ENCODE measurements around the gene MYBPHL.
A peak's percentile ranks its signal among the peaks of the same experiment; 100 is the strongest.
"Not testable (repeated sequence)": the region's sequence is repeated elsewhere in the genome, so short reads cannot be mapped to it uniquely, and the experiment has no call there.

MYBPHL gene

DNA sequence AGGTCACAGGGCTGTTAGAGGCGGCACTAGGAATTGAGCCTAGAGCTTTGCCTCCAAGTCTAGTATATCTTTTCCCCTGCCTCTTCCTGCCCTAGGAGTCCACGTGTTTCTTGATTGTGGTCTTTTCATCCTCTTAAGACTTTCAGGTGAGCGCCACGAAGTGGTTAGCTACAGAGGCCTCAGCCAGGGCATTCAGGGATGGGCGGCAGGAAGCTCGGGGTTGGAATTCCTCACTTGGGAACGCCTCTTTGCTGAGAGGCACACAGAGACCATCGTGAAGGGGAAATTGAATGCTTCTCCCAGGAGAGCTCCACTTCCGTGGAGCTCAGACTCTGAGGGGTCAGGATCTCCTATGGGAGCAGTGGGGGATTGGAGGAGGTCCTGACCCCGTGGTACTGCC is 820 bp downstream of the MYBPHL start:
- DNase-seq, result not testable (repeated sequence)

DNA sequence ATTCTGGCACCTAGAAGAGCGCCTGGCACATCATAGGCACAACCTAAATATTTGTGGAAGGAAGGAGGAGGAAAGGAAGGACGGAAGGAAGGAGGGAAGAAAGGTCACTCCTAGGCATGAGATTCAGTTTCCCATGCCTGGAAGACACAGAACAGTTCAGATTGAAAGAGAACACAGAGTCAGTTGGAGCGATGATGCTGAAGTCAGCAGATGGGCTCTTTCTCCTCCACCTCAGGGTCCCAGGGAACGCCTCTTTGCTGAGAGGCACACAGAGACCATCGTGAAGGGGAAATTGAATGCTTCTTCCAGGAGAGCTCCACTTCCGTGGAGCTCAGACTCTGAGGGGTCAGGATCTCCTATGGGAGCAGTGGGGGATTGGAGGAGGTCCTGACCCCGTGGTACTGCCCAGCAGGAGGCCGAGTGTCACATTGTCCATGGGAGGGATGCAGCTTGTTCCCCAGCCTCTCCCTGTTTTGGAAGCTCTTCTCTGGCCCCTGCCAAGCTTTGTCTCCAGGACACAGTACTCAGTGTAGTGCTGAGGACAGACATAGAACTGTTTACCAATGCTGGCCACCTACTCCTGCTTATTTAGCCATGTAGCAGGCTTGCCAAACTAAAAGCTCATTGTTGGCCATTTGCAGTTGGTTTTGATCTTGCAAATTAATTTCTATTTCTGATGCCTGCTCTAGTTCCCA is 2.4 kb downstream of the MYBPHL start:
- peak in 11 of 14 donors; percentile 37 to 85 (median 75) for DNase-seq

DNA sequence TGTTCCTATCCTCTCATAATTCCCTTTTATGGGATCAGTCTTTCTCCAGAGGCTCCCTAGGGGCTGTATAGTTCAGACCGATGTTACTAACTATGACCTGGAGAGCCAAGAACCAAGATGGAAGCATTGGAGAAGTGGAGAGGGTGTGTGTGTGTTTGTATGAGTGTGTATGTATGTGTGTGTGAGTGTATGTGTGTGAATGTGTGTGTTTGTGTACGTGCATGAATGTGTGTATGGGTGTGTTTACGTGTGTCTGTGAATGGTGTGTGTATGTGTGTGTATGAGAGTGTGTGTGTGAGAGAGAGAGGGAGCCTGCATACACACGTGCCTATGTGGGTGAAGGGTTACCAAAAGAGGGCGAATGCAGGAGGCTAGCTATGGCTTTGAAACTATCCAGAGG is 4.9 kb downstream of the MYBPHL start:
- DNase-seq, result no peak

DNA sequence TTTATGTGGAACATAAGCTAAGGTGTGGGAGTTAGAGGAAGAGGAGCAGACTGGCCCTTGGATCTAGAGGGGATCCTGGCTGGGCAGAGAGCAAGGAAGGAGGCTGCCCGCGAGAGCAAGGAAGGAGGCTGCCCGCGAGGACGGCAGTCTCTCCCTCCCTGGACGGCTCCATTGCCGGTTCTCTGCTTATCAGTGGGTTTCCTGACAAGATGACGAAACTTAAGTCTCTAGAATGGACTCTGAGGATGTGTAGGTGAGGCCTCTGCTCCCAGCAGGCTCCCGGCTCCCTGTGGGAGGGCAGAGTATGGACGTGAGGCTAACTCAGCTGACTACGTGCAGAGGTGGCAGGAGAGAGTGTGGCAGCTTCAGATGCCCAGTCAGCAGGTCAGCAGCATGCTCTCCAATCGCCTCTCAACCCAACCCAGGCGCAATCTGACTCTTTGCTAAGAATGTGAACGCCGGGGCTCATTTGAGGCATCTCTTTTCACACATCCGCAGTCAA is 6.1 kb downstream of the MYBPHL start:
- DNase-seq, result no peak

DNA sequence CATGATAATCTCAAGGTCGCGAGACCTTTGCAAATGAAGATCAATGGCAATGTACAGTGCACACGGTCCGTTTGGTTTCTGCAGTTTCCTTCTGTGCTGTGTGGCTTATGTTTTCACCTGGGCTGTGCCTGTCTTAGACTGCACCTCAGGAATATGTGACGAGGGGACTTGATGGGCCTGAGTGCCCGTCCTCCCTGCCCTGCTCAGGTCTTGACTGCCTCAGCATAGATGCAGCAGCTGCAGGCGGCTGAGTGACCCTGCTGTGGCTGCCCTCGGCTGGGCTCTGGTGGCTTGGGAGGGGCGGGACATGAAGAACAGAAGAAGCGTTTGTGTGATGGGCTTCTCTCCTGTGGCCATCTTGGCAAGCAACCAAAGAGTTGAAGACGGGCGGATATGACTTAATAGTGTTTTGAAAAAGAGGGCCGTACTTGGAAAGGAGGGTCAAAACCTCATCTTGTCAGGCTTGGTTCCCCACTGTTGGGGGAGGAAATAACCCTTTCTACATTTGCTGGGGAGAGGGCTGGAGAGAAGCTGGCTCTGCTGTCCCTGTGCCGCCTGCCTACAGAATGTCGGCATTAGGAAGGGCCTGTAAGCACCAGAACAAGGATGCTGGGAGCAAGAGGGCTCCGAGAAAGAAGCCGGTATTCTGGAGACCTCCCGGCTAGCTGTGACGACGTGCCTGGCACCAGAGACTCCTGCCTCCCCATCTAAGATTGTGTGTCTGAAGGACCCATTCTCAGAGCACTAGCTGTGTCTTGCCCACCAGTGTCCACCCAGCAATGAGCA is 7.1 kb downstream of the MYBPHL start:
- DNase-seq, result peak in 12 of 14 donors; percentile 42 to 91 (median 79)

DNA sequence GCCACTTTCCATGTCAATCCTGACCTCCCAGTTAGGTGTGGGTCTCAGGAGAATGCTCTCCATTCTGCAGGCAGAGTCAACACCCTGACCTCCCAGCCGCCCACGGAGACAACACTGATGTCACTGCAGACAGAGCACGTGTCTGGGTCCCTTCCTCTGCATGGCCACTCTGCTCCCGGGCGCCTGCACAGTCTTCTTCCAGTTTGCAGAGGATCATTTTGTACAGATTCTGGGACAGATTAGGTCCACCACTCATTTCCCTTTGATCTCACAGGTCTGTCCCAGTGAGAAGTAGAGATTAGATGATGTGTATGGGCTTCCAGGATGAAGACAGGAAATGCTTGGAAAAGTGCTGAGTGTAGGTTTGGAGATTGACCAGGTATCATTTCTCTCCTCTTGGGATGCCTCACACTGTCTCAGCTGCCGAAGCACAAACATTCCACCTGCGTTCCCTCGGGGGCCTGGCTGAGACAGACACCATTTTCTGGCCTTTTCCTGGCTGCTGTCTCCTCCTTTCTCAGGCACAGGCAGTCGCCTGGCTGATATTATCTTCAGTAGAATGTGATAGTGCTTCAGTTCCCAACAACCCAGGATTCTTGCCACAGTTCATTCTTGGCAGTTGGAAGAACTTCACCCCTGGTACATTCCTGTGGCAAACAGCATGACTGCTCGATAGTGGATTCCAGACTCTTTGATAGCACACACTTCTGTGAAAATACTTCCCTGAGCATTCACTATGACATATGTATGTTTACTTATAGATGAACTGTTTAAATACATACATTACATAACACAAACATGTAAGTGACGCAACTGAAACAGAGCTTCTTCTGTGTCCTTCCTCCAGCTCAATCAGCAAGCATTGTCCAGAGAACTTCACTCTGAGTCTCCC is 7.9 kb downstream of the MYBPHL start:
- DNase-seq, result peak in 11 of 14 donors; percentile 47 to 82 (median 69)

DNA sequence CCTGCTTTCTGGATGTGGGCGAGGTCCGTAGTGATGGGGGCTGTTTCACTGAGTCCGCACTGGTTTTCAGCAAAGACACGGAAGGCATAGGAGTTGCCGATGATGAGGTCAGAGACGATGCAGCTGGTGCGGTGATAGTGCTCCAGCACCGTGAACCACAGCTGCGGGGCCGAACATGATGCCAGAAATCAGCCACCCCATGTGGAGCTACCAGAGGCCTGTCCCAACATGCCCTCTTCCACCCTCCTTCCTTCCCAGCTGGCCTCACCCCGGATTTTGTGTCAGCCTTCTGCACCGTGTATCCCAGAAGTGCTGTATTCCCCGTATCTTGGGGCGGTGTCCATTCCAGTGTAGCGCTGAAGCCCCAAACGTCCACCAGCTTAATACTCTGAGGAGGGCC is 10.0 kb downstream of the MYBPHL start:
- no peak for DNase-seq

DNA sequence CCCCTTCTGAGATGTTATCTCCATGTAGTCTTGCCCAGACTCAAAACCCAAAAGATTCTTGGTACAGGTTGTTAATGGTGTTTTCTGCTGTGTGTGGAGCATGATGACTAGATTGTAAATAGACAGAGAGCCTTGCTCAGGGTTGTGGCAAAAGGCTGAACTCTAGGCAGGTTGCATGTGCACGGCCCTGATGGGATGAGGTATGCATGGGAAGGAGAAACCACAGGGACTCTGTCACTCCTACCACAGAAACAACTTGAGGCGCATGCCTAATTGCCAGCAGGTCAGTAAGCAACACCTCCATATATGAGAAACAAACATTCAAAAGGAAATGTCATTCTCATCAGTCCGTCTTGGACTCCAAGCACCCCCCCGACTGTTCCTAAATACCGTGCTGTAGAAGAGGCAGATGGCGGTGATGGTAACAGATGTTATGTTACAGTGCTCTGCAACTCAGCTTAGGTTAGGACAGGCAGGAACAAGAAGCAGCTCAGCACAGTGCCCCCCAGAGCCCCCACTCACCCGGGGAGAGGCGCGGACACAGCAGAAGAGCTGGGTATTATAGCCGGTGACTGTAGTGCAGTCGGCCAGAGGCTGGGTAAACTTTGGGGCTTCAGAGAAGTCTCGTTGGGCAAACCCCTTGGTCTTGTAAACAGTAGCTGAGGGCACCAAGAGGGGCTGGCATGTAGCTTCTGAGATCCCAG is 10.9 kb downstream of the MYBPHL start:
- no peak for DNase-seq

DNA sequence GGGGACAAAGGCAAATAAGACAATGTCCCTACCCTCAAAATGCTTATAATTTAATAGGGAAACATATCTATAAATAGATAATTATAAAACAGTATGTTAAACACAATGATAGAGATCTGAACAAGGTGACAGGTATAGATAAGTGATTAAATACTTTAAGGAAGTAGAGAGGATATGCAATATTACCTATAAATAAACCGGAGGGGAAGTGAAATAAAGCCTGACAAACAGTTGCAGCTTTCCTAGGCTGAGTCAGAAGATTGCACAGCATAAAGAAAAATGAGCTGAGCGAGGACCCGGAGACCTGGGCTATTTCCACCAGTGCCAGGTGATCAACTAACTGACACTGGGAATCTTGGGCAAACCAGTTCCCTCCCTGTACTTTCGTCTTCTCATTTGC is 12.3 kb downstream of the MYBPHL start:
- DNase-seq, result no peak

DNA sequence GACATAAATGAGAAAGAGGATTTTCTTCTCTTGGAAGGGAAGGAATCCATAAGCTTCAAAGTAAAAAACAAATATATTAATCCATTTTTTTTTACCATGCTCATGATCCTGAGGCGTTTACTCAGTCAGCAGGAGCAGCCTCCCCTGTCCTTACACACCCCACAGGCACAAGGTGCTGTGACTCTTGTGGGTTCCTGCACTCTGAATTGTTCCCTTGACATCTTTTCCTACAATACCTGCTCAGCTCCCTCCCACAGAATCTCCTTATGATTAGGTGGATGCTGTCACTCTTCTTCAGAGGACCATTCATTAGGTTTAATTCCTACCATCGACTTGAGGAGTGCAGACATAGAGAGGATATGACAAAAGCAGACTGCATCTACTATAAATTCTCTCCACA is 13.8 kb downstream of the MYBPHL start:
- no peak for DNase-seq

DNA sequence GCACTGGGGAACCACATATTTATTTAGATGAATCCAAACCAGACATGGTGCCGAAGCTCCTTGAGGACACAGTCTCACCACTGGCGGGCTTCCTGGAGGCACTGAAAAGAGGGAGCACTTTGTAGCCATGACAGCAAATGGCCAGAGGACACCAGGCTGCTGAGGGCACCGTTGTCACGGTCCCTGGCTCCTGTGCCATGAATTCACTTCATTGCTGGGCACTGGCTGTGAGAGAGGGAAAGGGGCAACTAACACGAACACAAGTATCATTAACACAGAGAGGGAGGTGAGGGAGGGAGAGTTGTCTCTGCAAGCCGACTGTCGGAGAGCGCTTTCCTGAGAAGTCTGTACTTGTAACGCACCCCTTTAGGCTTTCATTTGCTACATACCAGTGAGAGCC is 14.4 kb downstream of the MYBPHL start:
- DNase-seq, result no peak

DNA sequence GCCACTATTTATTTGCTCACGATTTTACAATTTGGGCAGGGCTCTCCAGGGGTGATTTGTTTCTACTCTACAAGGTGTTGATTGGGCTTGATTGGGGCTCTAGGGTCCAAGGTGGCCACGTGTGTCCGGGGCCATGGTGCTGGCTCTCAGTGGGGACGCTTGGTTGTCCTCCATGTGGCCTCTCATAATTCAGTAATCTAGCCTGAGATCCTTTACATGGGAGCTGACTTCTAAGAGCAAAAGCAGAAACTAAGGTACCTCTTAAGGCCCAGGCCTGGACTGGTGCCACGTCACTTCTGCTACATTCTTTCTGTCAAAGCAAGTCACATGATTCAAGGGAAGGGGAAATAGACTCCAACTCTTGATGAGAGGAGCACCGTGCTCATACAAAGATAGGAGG is 15.8 kb downstream of the MYBPHL start:
- DNase-seq, result peak in 1 of 14 donors; percentile 34

DNA sequence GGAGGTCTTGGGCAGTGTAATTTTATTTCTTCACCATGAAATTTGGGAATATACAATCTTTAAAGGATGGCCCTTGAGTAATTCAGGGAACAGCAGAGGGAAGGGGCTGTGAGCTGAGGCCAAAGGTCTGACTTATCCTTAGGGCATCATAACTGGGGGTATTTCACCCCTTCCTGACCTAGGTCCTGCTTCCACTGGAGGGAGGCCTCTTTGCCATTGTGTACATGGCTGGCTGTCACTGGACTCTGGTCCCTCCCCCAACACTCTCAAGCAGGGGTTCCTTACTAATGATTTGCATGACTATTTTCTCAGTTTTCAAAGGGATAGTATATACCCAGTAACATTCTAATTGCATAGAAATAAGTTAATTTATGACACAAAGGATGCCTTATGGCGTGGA is 16.7 kb downstream of the MYBPHL start:
- no peak for DNase-seq

DNA sequence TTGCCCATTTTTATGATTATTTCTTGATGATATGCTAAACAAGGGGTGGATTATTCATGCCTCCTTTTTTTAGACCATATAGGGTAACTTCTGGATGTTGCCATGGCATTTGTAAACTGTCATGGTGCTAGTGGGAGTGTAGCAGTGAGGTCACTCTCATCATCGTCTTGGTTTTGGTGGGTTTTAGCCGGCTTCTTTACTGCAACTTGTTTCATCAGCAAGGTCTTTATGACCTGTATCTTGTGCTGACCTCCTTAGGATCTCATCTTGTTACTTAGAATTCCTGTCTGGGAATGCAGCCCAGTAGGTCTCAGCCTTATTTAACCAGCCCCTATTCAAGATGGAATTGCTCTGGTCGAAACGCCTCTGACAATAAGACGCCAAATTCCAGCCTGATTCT is 20.0 kb downstream of the MYBPHL start:
- not testable (repeated sequence) for DNase-seq

DNA sequence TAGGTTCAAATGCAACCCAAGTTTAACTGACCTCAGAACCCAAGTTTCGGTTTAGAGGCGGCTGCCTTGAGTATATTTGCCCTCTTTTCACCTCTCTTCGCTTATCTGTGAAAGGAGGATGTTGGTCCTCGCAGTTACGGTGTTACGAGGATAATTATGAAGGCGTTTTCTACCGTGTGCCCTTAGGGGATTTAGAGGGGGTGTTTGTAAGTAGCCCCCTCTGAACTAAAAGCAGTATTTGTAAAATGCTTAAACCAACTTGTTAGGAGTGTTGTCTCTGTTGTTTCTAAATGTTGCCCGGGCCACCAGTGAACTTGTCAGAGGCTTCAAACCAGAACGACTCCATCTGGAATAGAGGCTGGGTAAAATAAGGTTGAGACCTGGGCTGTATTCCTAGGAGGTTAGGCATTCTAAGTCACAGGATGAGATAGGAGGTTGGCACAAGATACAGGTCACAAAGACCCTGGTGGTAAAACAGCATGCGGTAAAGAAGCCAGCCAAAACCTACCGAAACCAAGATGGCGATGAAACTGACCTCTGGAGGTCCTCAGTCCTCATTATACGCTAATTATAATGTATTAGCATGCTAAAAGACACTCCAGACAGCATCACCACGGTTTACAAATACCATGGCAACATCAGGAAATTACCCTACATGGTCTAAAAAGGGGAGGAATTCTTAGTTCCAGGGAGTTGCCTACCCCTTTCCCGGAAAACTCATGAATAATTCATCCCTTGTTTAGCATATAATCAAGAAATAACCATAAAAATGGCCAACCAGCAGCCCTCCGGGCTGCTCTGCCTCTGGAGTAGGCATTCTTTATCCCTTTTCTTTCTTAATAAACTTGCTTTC is 22.8 kb downstream of the MYBPHL start:
- no peak for DNase-seq

DNA sequence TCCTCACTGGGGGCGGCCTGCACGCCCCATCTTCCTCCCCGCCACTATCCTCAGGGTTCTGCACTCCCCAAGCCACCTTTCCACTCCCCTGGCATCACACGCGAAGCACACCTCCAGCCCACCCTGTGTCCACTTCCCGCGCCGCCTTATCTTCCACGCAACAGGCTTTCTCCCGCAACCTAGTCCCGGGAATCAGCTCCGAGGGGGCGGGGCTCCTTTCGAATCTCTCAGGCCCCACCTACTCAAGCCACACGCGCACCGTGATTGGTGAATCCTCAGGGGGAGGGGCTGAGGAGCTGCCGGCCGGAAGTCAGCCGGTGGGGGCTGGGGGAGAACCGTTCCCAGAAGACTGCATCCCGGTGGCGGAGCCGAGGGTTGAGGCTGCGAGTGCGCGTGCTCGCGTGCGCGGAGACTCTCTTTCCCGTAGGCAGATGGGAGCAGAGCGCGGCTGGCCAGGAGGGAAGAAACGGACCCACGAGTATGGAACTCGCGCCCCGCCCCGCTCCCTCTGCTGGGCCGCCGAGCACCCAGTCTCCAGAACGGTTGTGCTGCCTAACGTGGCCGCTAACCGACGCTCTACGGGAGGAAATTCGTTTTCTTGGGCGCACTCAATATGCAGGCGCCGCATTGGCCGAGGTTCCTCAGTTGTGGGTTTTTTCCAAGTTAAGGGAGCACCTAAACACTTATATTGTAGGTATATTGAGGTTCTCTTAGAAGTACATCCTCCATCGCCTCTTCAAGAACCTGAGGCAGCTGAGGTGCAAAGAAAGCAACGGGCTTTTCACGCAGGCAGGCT is 23.7 kb downstream of the MYBPHL start, which contains the start of gene PSRC1:
Gene PSRC1, minus strand, starts transcription at position 194 of the 796 bp plus-strand sequence.
- DNase-seq, result peak; percentile 41 to 98 (median 95)

DNA sequence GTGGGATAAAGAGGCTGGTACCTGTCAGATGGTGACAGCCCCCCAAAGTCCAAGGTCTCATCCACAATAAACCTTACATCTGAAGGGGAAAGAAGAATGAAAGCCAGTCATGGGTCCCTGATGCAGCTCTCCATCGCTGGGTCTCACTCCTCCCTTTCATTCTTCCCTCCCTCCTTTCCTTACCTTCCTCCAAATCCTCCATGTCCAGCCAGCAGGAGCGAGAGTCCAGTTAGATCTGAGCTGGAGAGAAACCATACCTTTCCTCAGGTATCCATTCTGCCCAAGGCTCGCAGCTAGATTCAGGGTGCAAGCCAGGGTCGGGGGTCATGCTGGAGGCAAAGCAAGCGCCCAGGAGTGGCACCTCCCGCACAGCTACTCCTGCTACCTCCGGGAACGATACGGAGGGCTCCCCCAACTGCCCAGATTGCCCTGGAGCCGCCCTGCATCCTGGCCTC is 24.3 kb downstream of the MYBPHL start:
- DNase-seq, result no peak

DNA sequence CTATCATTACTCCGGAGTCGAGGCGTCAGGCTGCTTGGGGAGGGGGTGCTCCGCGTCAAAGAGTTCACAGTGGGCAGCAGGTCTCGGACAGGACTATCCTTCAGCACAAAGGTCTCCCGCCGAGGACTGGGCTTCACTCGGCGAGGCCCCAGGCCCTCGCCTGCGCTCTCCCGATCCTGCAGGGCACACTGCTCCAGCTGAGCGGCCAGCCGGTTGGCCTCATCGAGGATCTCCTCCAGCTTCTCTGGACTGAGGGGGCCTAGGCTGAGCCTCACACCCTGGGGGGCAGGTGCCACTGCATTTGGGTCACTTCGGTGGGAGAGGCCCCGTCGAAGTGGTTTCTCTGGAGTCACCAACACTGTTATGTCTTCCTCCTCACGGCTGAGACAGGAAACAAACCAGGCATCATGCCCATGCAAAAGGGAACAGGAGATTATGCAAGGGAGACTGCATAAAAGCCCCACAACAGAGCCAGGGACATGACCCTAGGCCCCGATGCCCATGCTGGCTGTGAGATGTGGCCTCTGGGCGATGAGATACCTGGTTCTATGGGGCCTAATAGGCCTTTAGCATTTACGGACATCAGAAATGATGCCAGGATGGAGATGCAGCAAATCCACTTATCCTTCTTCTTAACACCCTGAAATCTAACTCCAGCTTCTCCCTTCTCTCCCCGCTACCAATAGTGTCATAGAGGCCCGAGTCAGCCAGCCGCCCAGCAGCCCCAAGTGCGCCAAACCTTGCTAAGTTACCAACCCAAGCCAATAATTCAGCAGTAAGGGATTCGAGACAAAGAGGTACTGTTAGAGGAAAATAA is 24.9 kb downstream of the MYBPHL start:
- peak in 9 of 14 donors; percentile 6 to 72 (median 63) for DNase-seq

DNA sequence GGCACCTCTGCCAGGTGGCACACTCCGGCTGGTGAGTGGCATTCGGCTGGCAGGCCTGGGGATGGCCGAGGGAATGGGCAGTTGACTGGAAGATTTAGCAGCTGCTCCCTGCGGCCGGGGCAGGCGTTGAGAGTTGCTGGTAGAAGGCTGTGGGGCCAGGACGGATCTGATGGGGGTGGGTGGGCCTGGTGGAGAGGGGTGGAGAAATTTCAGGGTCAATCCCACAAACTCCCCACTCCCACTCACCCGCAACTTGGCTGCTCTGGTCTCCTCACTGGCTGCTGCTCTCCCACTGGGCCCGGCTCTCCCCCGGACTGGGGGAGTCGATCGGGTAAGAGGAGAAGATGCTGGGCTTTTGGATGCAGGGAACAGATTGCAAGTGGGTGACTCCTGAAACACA is 25.9 kb downstream of the MYBPHL start:
- no peak for DNase-seq

Measured in C1 segment of cervical spinal cord (tissue), 14 donors.